OCI-LY7 (cell line): Measurements from ENCODE around the gene PRSS1. TPM values are rescaled to one million over a fixed set of nuclear protein-coding genes. Genes with fewer than 3 reads are reported as not detected.
"Not testable (repeated sequence)": the region's sequence is repeated elsewhere in the genome, so short reads cannot be mapped to it uniquely, and the experiment has no call there.

Source experiments
- BruUV-seq: library from RNA; stranded (reverse); fragments of 400-500 nt; replicated peaks from 2 replicates; lab custom pipeline; 2021; lab: Mats Ljungman, UMichigan
- CTCF ChIA-PET: fragments of 300-600 bp; sonication (Branson Sonifier 250); formaldehyde crosslinking; loops from one replicate; lab custom pipeline; 2022; ENCODE audit warnings: antibody characterized with exemption; ENCODE audit not compliant: unreplicated experiment; lab: Charles Lee
- POLR2A ChIA-PET: fragments of 300-600 bp; sonication (Branson Sonifier 250); formaldehyde crosslinking; loops from one replicate; lab custom pipeline; 2022; ENCODE audit warnings: antibody characterized with exemption; lab: Charles Lee
- DNase-seq: peaks from one replicate; pipeline ENCODE4 v3.0.0-alpha.2; 2015; ENCODE audit warnings: low spot score
- H2AFZ ChIP-seq: fragments of 200-600 bp; sonication (generic), shearing (Covaris generic); 2 replicates; pipeline ENCODE4 v1.6.1; 2014; ENCODE audit warnings: mild to moderate bottlenecking, antibody characterized with exemption, low read length, moderate library complexity
- H3K27ac ChIP-seq: fragments of 200-600 bp; sonication (generic); 2 replicates; pipeline ENCODE4 v1.5.1; 2014; ENCODE audit warnings: mixed run types, low read depth, mild to moderate bottlenecking, moderate library complexity, low read length, inconsistent platforms; ENCODE audit not compliant: poor library complexity, severe bottlenecking
- H3K36me3 ChIP-seq: fragments of 200-600 bp; sonication (generic); 2 replicates; pipeline ENCODE4 v1.6.1; 2014; ENCODE audit warnings: mild to moderate bottlenecking, antibody characterized with exemption, low read length, moderate library complexity, mixed read lengths; ENCODE audit not compliant: insufficient read depth
- H3K4me1 ChIP-seq: fragments of 200-600 bp; sonication (generic); 2 replicates; pipeline ENCODE4 v1.5.1; 2014; ENCODE audit warnings: mild to moderate bottlenecking, low read length; ENCODE audit not compliant: insufficient read depth, poor library complexity, severe bottlenecking
- H3K4me2 ChIP-seq: fragments of 200-600 bp; sonication (generic); 2 replicates; pipeline ENCODE4 v1.6.1; 2014; ENCODE audit warnings: mild to moderate bottlenecking, low read length
- H3K4me3 ChIP-seq: fragments of 200-600 bp; sonication (generic); 2 replicates; pipeline ENCODE4 v1.5.1; 2014; ENCODE audit warnings: mild to moderate bottlenecking, low read depth, low read length; ENCODE audit not compliant: poor library complexity, severe bottlenecking
- H3K79me2 ChIP-seq: fragments of 200-600 bp; sonication (generic); 2 replicates; pipeline ENCODE4 v1.6.1; 2016; ENCODE audit warnings: low read depth, mild to moderate bottlenecking, low read length, moderate library complexity, mixed read lengths; ENCODE audit not compliant: insufficient read depth
- H3K9me2 ChIP-seq: fragments of 200-600 bp; sonication (generic); 2 replicates; pipeline ENCODE4 v1.6.1; 2016; ENCODE audit warnings: mild to moderate bottlenecking, low read length, mixed read lengths; ENCODE audit not compliant: insufficient read depth
- H3K9me3 ChIP-seq: fragments of 200-600 bp; sonication (generic); 2 replicates; pipeline ENCODE4 v1.6.1; 2014; ENCODE audit warnings: mild to moderate bottlenecking, mixed run types, low read length, mixed read lengths
- H4K20me1 ChIP-seq: fragments of 200-600 bp; sonication (generic); 2 replicates; pipeline ENCODE4 v1.6.1; 2014; ENCODE audit warnings: mild to moderate bottlenecking, antibody characterized with exemption, low read length, moderate library complexity, mixed read lengths; ENCODE audit not compliant: insufficient read depth
- EZH2phosphoT487 ChIP-seq: fragments of 200-600 bp; sonication (generic); IDR thresholded peaks from 2 replicates; pipeline ENCODE4 v1.6.1; 2018; ENCODE audit warnings: low read depth, borderline replicate concordance, mild to moderate bottlenecking, mixed run types, antibody characterized with exemption, low read length, moderate library complexity, mixed read lengths
- intact Hi-C: fragments of 100-400 bp; cut with micrococcal nuclease; formaldehyde crosslinking; loops from one replicate; pipeline ENCODE4 v1.10.0; 2022; ENCODE audit not compliant: unreplicated experiment
- total RNA-seq, 2 experiments: library from RNA; depleted of rRNA in 1 of 2; stranded (reverse); fragments of >200 nt in 1 of 2; shearing (Covaris generic) in 1 of 2; gene quantifications; 2 replicates each; pipeline ENCODE4 v1.2.3, GENCODE V29; 2014 to 2022
- TF ChIP-seq, protein P1 (sequence below): fragments of 200-600 bp; sonication (generic); conservative IDR thresholded peaks from 2 replicates; pipeline ENCODE4 v1.5.1; 2014; ENCODE audit warnings: mild to moderate bottlenecking, antibody characterized with exemption, low read length, moderate library complexity, mixed read lengths

Gene PRSS1
- total RNA-seq, 2 experiments from 2014 or later: not detected

- POLR2A ChIA-PET: interaction anchor here (0.7 to 1.4 kb wide), 2 partner anchors 39 to 70 kb away, joined by 3 to 5 read pairs; no protein-coding TSS in a partner anchor
- no TSS peak for BruUV-seq
- DNase-seq: no peak
- no peak overlapping the region for H3K27ac ChIP-seq
- intact Hi-C loops: no loop called here
- TF ChIP-seq EZH2phosphoT487: no peak
- TF ChIP-seq, protein P1, sequence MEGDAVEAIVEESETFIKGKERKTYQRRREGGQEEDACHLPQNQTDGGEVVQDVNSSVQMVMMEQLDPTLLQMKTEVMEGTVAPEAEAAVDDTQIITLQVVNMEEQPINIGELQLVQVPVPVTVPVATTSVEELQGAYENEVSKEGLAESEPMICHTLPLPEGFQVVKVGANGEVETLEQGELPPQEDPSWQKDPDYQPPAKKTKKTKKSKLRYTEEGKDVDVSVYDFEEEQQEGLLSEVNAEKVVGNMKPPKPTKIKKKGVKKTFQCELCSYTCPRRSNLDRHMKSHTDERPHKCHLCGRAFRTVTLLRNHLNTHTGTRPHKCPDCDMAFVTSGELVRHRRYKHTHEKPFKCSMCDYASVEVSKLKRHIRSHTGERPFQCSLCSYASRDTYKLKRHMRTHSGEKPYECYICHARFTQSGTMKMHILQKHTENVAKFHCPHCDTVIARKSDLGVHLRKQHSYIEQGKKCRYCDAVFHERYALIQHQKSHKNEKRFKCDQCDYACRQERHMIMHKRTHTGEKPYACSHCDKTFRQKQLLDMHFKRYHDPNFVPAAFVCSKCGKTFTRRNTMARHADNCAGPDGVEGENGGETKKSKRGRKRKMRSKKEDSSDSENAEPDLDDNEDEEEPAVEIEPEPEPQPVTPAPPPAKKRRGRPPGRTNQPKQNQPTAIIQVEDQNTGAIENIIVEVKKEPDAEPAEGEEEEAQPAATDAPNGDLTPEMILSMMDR: no peak
- H3K79me2 ChIP-seq: no peaks in the 10 kb centered on the region
- H3K36me3 ChIP-seq: no peaks in the 10 kb centered on the region
- no peaks in the 10 kb centered on the region for H3K4me1 ChIP-seq
- no peaks in the 10 kb centered on the region for H4K20me1 ChIP-seq
- no peak overlapping the region for H2AFZ ChIP-seq
- H3K4me2 ChIP-seq: no peak overlapping the region
- CTCF ChIA-PET: interaction anchor here (0.5 kb wide), 1 partner anchor 27 kb away, joined by 3 read pairs; no protein-coding TSS in a partner anchor
- H3K4me3 ChIP-seq: no peak overlapping the region
- no peaks in the 10 kb centered on the region for H3K9me3 ChIP-seq
- H3K9me2 ChIP-seq: no peaks in the 10 kb centered on the region
Observed at GRCh38 chr7:142753366-142753765, 4.1 kb downstream of the PRSS1 start.

- DNase-seq, H3K4me3 ChIP-seq, H3K4me1 ChIP-seq, intact Hi-C loops, H3K79me2 ChIP-seq, H3K36me3 ChIP-seq, H2AFZ ChIP-seq, H3K27ac ChIP-seq, H3K9me3 ChIP-seq, H3K9me2 ChIP-seq, H3K4me2 ChIP-seq, BruUV-seq, H4K20me1 ChIP-seq, CTCF ChIA-PET: not testable (repeated sequence)
- POLR2A ChIA-PET: interaction anchor here (0.7 kb wide), 1 partner anchor 69 kb away, joined by 3 read pairs; no protein-coding TSS in a partner anchor
Observed at GRCh38 chr7:142753925-142754491, 4.7 kb downstream of the PRSS1 start.

DNA sequence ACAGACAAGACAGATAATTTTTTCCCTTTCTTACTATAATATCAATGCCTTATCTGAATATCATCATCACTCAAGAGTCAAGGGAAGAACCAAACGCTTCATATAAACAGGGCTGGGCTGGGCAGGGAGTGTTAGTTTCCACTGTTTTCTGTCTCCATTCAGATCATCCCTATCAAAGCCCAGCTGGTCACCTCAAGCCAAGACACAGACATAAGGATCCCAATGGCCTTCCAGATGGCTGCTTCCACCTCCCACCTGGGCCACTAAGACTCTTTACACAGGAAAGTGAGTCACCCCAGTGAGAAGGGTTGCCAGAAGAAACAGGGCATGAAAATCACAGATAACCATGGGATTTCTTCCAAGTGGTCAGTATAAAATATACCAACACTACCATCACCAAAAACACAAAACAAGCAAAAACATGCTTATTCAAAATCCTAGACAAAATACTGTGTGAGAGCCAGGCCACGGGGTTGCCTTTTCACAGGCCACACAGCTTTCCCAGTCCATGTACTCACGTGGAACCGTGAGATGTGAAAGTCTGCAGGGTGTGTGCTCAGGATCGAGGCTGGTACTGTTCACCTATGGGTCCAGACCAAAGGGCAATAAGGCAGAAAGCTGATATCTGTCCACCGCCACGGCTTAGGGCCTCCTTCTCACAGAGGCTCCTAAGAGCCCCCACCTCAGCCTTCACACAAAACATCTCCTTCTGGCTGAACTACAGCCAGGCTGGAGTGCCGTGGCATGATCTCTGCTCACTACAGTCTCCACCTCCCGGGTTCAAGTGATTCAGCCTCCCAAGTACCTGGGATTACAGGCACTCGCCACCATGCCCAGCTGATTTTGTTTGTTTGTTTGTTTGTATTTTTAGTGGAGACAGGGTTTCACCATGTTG is 5.7 kb downstream of the PRSS1 start:
- no peaks in the 10 kb centered on the region for H3K4me1 ChIP-seq
- intact Hi-C loops: no loop called here
- no peaks in the 10 kb centered on the region for H3K79me2 ChIP-seq
- ChIA-PET POLR2A (interaction anchor here (0.6 to 0.7 kb wide), 2 partner anchors 140 to 1716 kb away, joined by 3 to 9 read pairs; no protein-coding TSS in a partner anchor), CTCF (no interaction called here)
- no peak for TF ChIP-seq EZH2phosphoT487
- TF ChIP-seq, protein P1: no peak
- H2AFZ ChIP-seq: no peak overlapping the region
- H3K9me2 ChIP-seq: no peaks in the 10 kb centered on the region
- H3K4me3 ChIP-seq: no peak overlapping the region
- no peak overlapping the region for H3K27ac ChIP-seq
- no peaks in the 10 kb centered on the region for H3K36me3 ChIP-seq
- no peak for DNase-seq
- no peaks in the 10 kb centered on the region for H4K20me1 ChIP-seq
- H3K4me2 ChIP-seq: no peak overlapping the region
- no peaks in the 10 kb centered on the region for H3K9me3 ChIP-seq
- BruUV-seq: no TSS peak

GRCh38 chr7:142758312-142758711 is 9.0 kb downstream of the PRSS1 start:
- not testable (repeated sequence) for BruUV-seq

More at GRCh38 chr7:142758312-142758711, 9.0 kb downstream of the PRSS1 start:
- POLR2A ChIA-PET: interaction anchor here (1.1 kb wide), 1 partner anchor 15 kb away, joined by 3 read pairs; no protein-coding TSS in a partner anchor
- DNase-seq, H4K20me1 ChIP-seq, H3K4me1 ChIP-seq, intact Hi-C loops, H3K4me2 ChIP-seq, H3K79me2 ChIP-seq, CTCF ChIA-PET, H3K9me2 ChIP-seq, H3K9me3 ChIP-seq, H3K4me3 ChIP-seq, H3K36me3 ChIP-seq, H3K27ac ChIP-seq, H2AFZ ChIP-seq: not testable (repeated sequence)
